ENCODE data around the gene CNTFR.

- TF ChIP-seq POLR2AphosphoS5 (IDR thresholded peaks at IDR 0.05) (no peak), CTCF (IDR thresholded peaks at IDR 0.05) (no peak)
These were observed 35.1 kb downstream of the CNTFR start for GRCh38 chr9:34554211-34555001.
